GM12878 (cell line): Measurements from ENCODE around the gene CTNNA2. TPM values are rescaled to one million over a fixed set of nuclear protein-coding genes. Genes with fewer than 3 reads are reported as not detected.

ENCODE experiments used
- ATAC-seq: fragments of 200-7000 bp; cut with Tn5 transposase; 3 replicates; pipeline ENCODE4 v1.9.1; 2020; ENCODE audit warnings: mild to moderate bottlenecking, moderate library complexity
- BruUV-seq: library from RNA; stranded (reverse); fragments of 400-500 nt; replicated peaks from 2 replicates; lab custom pipeline; 2021; lab: Mats Ljungman, UMichigan
- CTCF ChIA-PET: fragments of 300-600 bp; sonication (Branson Sonifier 250); formaldehyde crosslinking; extraction: SDS; loops from one replicate; lab custom pipeline; 2021; ENCODE audit warnings: inconsistent platforms; lab: Yijun Ruan, JAX
- POLR2A ChIA-PET: fragments of 350-600 bp; formaldehyde crosslinking; extraction: SDS; loops from one replicate; lab custom pipeline; 2021; ENCODE audit warnings: inconsistent platforms; lab: Charles Lee
- RAD21 ChIA-PET: fragments of 300-600 bp; sonication (Branson Sonifier 250); formaldehyde crosslinking; loops from one replicate; lab custom pipeline; 2023; ENCODE audit warnings: antibody characterized with exemption; ENCODE audit not compliant: unreplicated experiment; lab: Charles Lee
- SMC1A ChIA-PET: fragments of 300-600 bp; sonication (Branson Sonifier 250); formaldehyde crosslinking; loops from one replicate; lab custom pipeline; 2023; ENCODE audit not compliant: unreplicated experiment, uncharacterized antibody; lab: Charles Lee
- DNase-seq: peaks from one replicate; pipeline ENCODE4 v3.0.0-alpha.2; 2011; ENCODE audit warnings: low read depth, low spot score
- FAIRE-seq: peaks from 3 replicates; lab custom pipeline; 2011; peaks lifted over from hg19 to GRCh38; lab: Jason Lieb, UNC
- H2AFZ ChIP-seq: 2 replicates; pipeline ENCODE4 v1.6.0; 2011; ENCODE audit warnings: low read depth, low read length, control low read depth; ENCODE audit not compliant: control insufficient read depth
- H3K27ac ChIP-seq: 2 replicates; pipeline ENCODE4 v1.5.1; 2011; ENCODE audit warnings: control low read depth; ENCODE audit not compliant: control insufficient read depth, insufficient read depth
- H3K27me3 ChIP-seq, 2 experiments: replicated peaks in 1 of 2; 2 replicates each; pipeline versions ENCODE4 v1.6.0 to v1.6.1; 2011; ENCODE audit warnings: low read length in 1 of 2; ENCODE audit not compliant: control insufficient read depth in 2 of 2, insufficient read depth in 2 of 2
- H3K36me3 ChIP-seq, 2 experiments: 2 replicates each; pipeline ENCODE4 v1.5.1; 2011; ENCODE audit warnings: low read length in 1 of 2; ENCODE audit not compliant: control insufficient read depth in 2 of 2, insufficient read depth in 2 of 2
- H3K4me1 ChIP-seq: 2 replicates; pipeline ENCODE4 v1.6.1; 2011; ENCODE audit warnings: mild to moderate bottlenecking, low read length, moderate library complexity, mixed read lengths; ENCODE audit not compliant: control insufficient read depth, insufficient read depth
- H3K4me2 ChIP-seq: 2 replicates; pipeline ENCODE4 v1.6.0; 2011; ENCODE audit warnings: control low read depth; ENCODE audit not compliant: control insufficient read depth, insufficient read depth
- H3K4me3 ChIP-seq: fragments of 200-600 bp; sonication (generic); 2 replicates; pipeline ENCODE4 v1.5.1; 2016
- H3K79me2 ChIP-seq: 2 replicates; pipeline ENCODE4 v1.6.0; 2011; ENCODE audit warnings: low read length; ENCODE audit not compliant: control insufficient read depth, insufficient read depth
- H3K9ac ChIP-seq: 2 replicates; pipeline ENCODE4 v1.8.0; 2011; ENCODE audit warnings: low read length, control low read depth, mixed read lengths; ENCODE audit not compliant: control insufficient read depth, insufficient read depth
- H3K9me3 ChIP-seq: replicated peaks from 3 replicates; pipeline ENCODE4 v1.5.1; 2011; ENCODE audit warnings: mild to moderate bottlenecking, low read length; ENCODE audit not compliant: control insufficient read depth, insufficient read depth
- H4K20me1 ChIP-seq: 2 replicates; pipeline ENCODE4 v1.6.0; 2011; ENCODE audit not compliant: control insufficient read depth, insufficient read depth
- BACH1 ChIP-seq: fragments of 450-650 bp; IDR thresholded peaks from 2 replicates; pipeline ENCODE4 v1.6.1; 2017; ENCODE audit warnings: mild to moderate bottlenecking, borderline replicate concordance
- CBX3 ChIP-seq: fragments of 200-600 bp; sonication (generic); IDR thresholded peaks from 2 replicates; pipeline ENCODE4 v1.6.1; 2016; ENCODE audit warnings: low read depth, borderline replicate concordance
- CBX5 ChIP-seq: sonication (generic); IDR thresholded peaks from 2 replicates; pipeline ENCODE4 v1.6.1; 2016; ENCODE audit warnings: low read depth, moderate library complexity, mild to moderate bottlenecking, inconsistent platforms
- EP300 ChIP-seq, 2 experiments: fragments of 150-350 bp in 1 of 2; IDR thresholded peaks; 2 replicates each; pipeline ENCODE4 v1.6.1; 2011 to 2012; ENCODE audit warnings: low read depth in 2 of 2, low read length in 2 of 2, borderline replicate concordance in 1 of 2, improper control_type of control experiment in 1 of 2, inconsistent platforms in 1 of 2; ENCODE audit not compliant: control insufficient read depth in 1 of 2
- IKZF1 ChIP-seq: fragments of 450-650 bp; conservative IDR thresholded peaks from 2 replicates; pipeline ENCODE4 v1.6.1; 2017; ENCODE audit warnings: antibody characterized with exemption, mild to moderate bottlenecking
- NFYB ChIP-seq: IDR thresholded peaks from 2 replicates; pipeline ENCODE4 v1.6.1; 2011; ENCODE audit warnings: low read depth, mild to moderate bottlenecking, low read length, improper control_type of control experiment, moderate library complexity; ENCODE audit not compliant: insufficient read depth
- NR2F1 ChIP-seq: fragments of 450-650 bp; conservative IDR thresholded peaks from 2 replicates; pipeline ENCODE4 v1.6.1; 2017; ENCODE audit warnings: mild to moderate bottlenecking
- RAD51 ChIP-seq: fragments of 450-650 bp; IDR thresholded peaks from 2 replicates; pipeline ENCODE4 v1.6.1; 2016; ENCODE audit warnings: moderate library complexity, mild to moderate bottlenecking, inconsistent platforms
- WGBS: methylation state at CpG from one replicate; pipeline ENCODE4 v1.1.6; 2016; ENCODE audit warnings: low lambda C conversion rate; ENCODE audit not compliant: insufficient replicate concordance, insufficient coverage; ENCODE audit errors: missing lambda C conversion rate; 5-methylcytosine and 5-hydroxymethylcytosine counted together
- in situ Hi-C: fragments of 300-500 bp; cut with MboI; formaldehyde crosslinking; loops from 9 replicates; pipeline ENCODE4 v1.14.3; 2018; ENCODE audit warnings: mixed read lengths
- intact Hi-C: fragments of 100-400 bp; cut with micrococcal nuclease; formaldehyde crosslinking; loops from one replicate; pipeline ENCODE4 v1.14.2; 2022; ENCODE audit not compliant: unreplicated experiment
- polyA plus RNA-seq, 11 experiments: library from polyadenylated mRNA; depleted of rRNA in 4 of 11; unstranded in 6 of 11; stranded (reverse) in 5 of 11; fragments of >200 nt; fragmentation: Nextera tagmentation in 4 of 11; fragmentation: Illumina TruSeq in 1 of 11; extraction: Ambion mirVana in 4 of 11; extraction: Trizol in 1 of 11; gene quantifications; 1 replicate in 1 of 11; 2 replicates in 10 of 11; pipeline versions ENCODE4 v1.2.1 to v1.2.3, GENCODE V29; 2011 to 2016; ENCODE audit warnings: inconsistent platforms in 2 of 11, missing spikeins in 2 of 11, low read depth in 1 of 11
- total RNA-seq, 4 experiments: library from RNA; depleted of rRNA in 3 of 4; stranded (reverse); fragments of >200 nt in 3 of 4; fragmentation: Illumina TruSeq in 1 of 4; extraction: Trizol in 1 of 4; gene quantifications; 2 replicates each; pipeline versions ENCODE4 v1.2.1 to v1.2.3, GENCODE V29; 2013 to 2021
- TF ChIP-seq, protein P1 (sequence below): fragments of 450-650 bp; IDR thresholded peaks from 2 replicates; pipeline ENCODE4 v1.6.1; 2017; ENCODE audit warnings: antibody characterized with exemption, mild to moderate bottlenecking, moderate library complexity
- TF ChIP-seq, protein P2 (sequence below): fragments of 450-650 bp; IDR thresholded peaks from 2 replicates; pipeline ENCODE4 v1.6.1; 2014; ENCODE audit warnings: mild to moderate bottlenecking
- TF ChIP-seq, protein P3 (sequence below): fragments of 450-650 bp; formaldehyde crosslinking; IDR thresholded peaks from 2 replicates; pipeline ENCODE4 v1.4.0; 2020; ENCODE audit warnings: mild to moderate bottlenecking, moderate library complexity
- TF ChIP-seq, protein P4 (sequence below): fragments of 450-650 bp; IDR thresholded peaks from 2 replicates; pipeline ENCODE4 v1.6.1; 2016; ENCODE audit warnings: mild to moderate bottlenecking
- TF ChIP-seq, protein P5 (sequence below): IDR thresholded peaks from 2 replicates; pipeline ENCODE4 v1.6.1; 2011; ENCODE audit warnings: mild to moderate bottlenecking, low read depth, low read length, moderate library complexity; ENCODE audit not compliant: insufficient replicate concordance

Gene CTNNA2
- total and polyA plus RNA-seq, 10 of the 15 experiments (the other 5 are each of a cell fraction or from before 2014, with no cell fraction given) = 2.4 to 36.2 (median 6.6) TPM

DNA sequence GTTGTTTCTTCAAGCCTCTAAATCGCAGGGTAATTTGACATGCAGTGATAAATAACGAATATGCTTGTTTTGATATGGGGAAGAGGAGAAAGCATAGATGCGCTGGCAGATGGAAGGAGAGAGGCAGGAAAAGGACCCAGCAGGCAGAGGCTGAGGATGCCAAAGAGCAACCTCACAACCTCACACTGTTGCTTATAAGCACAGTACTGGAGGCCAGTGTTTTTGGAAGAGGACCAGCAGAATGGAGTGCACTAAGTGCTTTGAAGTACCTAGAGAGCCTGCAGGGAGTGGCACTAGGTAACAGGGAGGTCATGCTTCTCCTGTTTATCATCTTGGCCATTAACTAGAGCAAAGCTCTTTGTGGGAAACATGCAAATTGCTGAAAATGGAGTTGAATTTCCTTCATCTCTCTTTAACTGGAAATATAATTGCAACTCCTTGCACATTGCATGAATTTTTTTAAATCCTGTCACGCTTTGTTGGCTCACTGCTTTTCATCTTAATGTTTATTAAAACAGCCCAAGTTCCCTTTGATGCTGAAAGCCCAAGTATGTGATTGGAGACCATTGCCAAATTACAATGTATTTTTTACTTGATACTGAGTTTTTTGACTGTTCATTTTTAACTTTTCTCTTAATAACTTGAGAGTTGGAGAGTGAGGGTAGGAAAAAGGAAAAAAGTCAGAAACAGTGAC is 555.3 kb downstream of the CTNNA2 start:
- in situ Hi-C loops = no loop called here
- TF ChIP-seq BACH1 (no peak), CBX5 (no peak), EP300 (IDR thresholded peaks at IDR 0.05; ENCODE audit: borderline replicate concordance in 1 of 2, control insufficient read depth in 1 of 2, low read depth in 2 of 2, low read length in 2 of 2) (no peak), RAD51 (no peak), IKZF1 (no peak), NR2F1 (no peak), CBX3 (no peak), NFYB (no peak)
- TF ChIP-seq, protein P1, sequence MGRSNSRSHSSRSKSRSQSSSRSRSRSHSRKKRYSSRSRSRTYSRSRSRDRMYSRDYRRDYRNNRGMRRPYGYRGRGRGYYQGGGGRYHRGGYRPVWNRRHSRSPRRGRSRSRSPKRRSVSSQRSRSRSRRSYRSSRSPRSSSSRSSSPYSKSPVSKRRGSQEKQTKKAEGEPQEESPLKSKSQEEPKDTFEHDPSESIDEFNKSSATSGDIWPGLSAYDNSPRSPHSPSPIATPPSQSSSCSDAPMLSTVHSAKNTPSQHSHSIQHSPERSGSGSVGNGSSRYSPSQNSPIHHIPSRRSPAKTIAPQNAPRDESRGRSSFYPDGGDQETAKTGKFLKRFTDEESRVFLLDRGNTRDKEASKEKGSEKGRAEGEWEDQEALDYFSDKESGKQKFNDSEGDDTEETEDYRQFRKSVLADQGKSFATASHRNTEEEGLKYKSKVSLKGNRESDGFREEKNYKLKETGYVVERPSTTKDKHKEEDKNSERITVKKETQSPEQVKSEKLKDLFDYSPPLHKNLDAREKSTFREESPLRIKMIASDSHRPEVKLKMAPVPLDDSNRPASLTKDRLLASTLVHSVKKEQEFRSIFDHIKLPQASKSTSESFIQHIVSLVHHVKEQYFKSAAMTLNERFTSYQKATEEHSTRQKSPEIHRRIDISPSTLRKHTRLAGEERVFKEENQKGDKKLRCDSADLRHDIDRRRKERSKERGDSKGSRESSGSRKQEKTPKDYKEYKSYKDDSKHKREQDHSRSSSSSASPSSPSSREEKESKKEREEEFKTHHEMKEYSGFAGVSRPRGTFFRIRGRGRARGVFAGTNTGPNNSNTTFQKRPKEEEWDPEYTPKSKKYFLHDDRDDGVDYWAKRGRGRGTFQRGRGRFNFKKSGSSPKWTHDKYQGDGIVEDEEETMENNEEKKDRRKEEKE = no peak
- TF ChIP-seq, protein P2, sequence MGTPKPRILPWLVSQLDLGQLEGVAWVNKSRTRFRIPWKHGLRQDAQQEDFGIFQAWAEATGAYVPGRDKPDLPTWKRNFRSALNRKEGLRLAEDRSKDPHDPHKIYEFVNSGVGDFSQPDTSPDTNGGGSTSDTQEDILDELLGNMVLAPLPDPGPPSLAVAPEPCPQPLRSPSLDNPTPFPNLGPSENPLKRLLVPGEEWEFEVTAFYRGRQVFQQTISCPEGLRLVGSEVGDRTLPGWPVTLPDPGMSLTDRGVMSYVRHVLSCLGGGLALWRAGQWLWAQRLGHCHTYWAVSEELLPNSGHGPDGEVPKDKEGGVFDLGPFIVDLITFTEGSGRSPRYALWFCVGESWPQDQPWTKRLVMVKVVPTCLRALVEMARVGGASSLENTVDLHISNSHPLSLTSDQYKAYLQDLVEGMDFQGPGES = no peak
- TF ChIP-seq, protein P3, sequence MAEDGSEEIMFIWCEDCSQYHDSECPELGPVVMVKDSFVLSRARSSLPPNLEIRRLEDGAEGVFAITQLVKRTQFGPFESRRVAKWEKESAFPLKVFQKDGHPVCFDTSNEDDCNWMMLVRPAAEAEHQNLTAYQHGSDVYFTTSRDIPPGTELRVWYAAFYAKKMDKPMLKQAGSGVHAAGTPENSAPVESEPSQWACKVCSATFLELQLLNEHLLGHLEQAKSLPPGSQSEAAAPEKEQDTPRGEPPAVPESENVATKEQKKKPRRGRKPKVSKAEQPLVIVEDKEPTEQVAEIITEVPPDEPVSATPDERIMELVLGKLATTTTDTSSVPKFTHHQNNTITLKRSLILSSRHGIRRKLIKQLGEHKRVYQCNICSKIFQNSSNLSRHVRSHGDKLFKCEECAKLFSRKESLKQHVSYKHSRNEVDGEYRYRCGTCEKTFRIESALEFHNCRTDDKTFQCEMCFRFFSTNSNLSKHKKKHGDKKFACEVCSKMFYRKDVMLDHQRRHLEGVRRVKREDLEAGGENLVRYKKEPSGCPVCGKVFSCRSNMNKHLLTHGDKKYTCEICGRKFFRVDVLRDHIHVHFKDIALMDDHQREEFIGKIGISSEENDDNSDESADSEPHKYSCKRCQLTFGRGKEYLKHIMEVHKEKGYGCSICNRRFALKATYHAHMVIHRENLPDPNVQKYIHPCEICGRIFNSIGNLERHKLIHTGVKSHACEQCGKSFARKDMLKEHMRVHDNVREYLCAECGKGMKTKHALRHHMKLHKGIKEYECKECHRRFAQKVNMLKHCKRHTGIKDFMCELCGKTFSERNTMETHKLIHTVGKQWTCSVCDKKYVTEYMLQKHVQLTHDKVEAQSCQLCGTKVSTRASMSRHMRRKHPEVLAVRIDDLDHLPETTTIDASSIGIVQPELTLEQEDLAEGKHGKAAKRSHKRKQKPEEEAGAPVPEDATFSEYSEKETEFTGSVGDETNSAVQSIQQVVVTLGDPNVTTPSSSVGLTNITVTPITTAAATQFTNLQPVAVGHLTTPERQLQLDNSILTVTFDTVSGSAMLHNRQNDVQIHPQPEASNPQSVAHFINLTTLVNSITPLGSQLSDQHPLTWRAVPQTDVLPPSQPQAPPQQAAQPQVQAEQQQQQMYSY (CRISPR knock-in tag) = no peak
- TF ChIP-seq, protein P4, sequence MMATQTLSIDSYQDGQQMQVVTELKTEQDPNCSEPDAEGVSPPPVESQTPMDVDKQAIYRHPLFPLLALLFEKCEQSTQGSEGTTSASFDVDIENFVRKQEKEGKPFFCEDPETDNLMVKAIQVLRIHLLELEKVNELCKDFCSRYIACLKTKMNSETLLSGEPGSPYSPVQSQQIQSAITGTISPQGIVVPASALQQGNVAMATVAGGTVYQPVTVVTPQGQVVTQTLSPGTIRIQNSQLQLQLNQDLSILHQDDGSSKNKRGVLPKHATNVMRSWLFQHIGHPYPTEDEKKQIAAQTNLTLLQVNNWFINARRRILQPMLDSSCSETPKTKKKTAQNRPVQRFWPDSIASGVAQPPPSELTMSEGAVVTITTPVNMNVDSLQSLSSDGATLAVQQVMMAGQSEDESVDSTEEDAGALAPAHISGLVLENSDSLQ = no peak
- TF ChIP-seq, protein P5, sequence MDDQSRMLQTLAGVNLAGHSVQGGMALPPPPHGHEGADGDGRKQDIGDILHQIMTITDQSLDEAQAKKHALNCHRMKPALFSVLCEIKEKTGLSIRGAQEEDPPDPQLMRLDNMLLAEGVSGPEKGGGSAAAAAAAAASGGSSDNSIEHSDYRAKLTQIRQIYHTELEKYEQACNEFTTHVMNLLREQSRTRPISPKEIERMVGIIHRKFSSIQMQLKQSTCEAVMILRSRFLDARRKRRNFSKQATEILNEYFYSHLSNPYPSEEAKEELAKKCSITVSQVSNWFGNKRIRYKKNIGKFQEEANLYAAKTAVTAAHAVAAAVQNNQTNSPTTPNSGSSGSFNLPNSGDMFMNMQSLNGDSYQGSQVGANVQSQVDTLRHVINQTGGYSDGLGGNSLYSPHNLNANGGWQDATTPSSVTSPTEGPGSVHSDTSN = no peak

More for the DNA sequence above, 555.3 kb downstream of the CTNNA2 start:
- ATAC-seq (no peak), FAIRE-seq (no peak), DNase-seq (no peak)
- H4K20me1 ChIP-seq = no peaks in the 10 kb centered on the region
- H3K79me2 ChIP-seq = no peaks in the 10 kb centered on the region
- H3K36me3 ChIP-seq = no peaks in the 10 kb centered on the region
- no peak overlapping the region for H3K4me2 ChIP-seq
- no peak overlapping the region for H2AFZ ChIP-seq
- ChIA-PET RAD21 (no interaction called here), SMC1A (no interaction called here), CTCF (no interaction called here), POLR2A (no interaction called here)
- no peak overlapping the region for H3K4me3 ChIP-seq
- no peaks in the 10 kb centered on the region for H3K4me1 ChIP-seq
- no TSS peak for BruUV-seq
- no peaks in the 10 kb centered on the region for H3K27me3 ChIP-seq
- intact Hi-C loops = no loop called here
- WGBS = 18% methylated on average over 4 of the region's 4 CpGs
- no peak overlapping the region for H3K27ac ChIP-seq
- H3K9me3 ChIP-seq = no peaks in the 10 kb centered on the region
- H3K9ac ChIP-seq = no peak overlapping the region
